Stomach smooth muscle (tissue), 2 donors: Measurements from ENCODE around the gene ARID1B.
A peak's percentile ranks its signal among the peaks of the same experiment; 100 is the strongest.

Source experiments
- H3K27ac ChIP-seq: one replicate; pipeline ENCODE4 v1.7.0; 2013; ENCODE audit warnings: mild to moderate bottlenecking, low read length, inconsistent platforms
- H3K27me3 ChIP-seq, 2 donors: one replicate each; pipeline ENCODE4 v1.7.0; 2013; ENCODE audit warnings: low read length in 2 of 2; ENCODE audit not compliant: insufficient read depth in 2 of 2, control insufficient read depth in 1 of 2
- H3K36me3 ChIP-seq, 2 donors: one replicate each; pipeline ENCODE4 v1.7.0; 2013; ENCODE audit warnings: low read length in 2 of 2; ENCODE audit not compliant: control insufficient read depth in 2 of 2, insufficient read depth in 2 of 2
- H3K4me1 ChIP-seq: one replicate; pipeline ENCODE4 v1.7.0; 2013; ENCODE audit warnings: low read length; ENCODE audit not compliant: control insufficient read depth, insufficient read depth
- H3K4me3 ChIP-seq, 2 donors: one replicate each; pipeline ENCODE4 v1.7.0; 2013; ENCODE audit warnings: low read length in 2 of 2
- H3K9ac ChIP-seq, 2 donors: one replicate each; pipeline ENCODE4 v1.7.0; 2013; ENCODE audit warnings: low read length in 2 of 2, mild to moderate bottlenecking in 1 of 2
- H3K9me3 ChIP-seq, 2 donors: one replicate each; pipeline ENCODE4 v1.7.0; 2013; ENCODE audit warnings: low read length in 2 of 2; ENCODE audit not compliant: control insufficient read depth in 2 of 2
- donor health status: healthy.
- donor health status: Pancreatic carcinoma.

The ARID1B gene

DNA sequence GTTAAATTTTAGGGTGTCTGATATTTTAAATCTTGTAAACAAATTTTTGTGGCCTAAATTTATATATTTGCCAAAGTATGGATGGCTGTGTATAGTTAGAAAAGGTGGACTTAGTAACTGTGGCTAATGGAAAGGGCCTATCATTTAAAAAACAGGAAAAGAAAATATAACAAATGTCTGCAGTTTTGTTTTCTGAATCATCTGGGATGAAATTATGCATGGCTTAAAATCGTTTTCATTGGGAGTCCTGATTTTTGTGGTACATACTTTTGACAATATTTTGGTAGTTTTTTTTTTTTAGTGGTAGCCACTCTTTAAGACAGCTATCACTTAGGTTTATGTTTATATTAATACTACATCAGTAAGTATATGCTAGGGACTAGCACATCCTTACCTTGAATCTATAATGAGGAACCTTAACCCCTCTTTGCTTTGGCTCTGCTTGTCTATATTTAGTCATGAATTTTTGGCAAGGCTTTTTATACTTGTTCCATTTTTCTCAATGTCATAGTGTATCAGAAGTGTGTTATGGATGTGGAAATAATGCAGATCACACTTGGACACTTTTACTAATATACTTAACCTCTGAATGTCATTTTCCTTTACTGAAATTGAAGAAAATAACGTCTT, 5.6 kb downstream of the ARID1B start:
- Histone ChIP-seq H3K4me1 (peaks cover 26% of the 10 kb centered on the region), H3K9ac (peak overlapping the region in 1 of 2 donors; percentile 66)

DNA sequence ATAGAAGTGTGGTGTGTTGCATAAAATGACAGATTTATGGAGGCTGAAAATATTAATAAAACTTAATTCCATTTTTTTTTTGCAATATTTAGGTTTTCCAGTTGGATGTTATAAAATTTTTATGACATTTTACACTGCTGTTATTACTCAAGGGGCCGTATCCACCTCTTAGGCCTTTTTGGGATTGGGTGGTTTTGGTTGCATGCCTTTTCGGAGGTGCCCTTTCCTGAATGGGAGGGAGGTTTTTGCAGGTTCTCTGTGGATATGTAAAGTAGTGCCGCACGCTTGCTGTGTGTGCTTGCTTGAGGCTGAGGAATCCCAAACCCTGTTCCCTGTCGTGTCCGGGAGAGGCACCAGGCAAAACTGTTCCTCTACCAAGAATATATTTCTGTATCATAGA, 6.8 kb downstream of the ARID1B start:
- no peaks in the 10 kb centered on the region for H3K9me3 ChIP-seq
- H3K27me3 ChIP-seq, result no peaks in the 10 kb centered on the region
- H3K4me3 ChIP-seq, result peak overlapping the region in 1 of 2 donors; percentile 54
- no peak overlapping the region for H3K27ac ChIP-seq
- H3K36me3 ChIP-seq, result no peaks in the 10 kb centered on the region
- peak overlapping the region in 1 of 2 donors; percentile 22 for H3K9ac ChIP-seq
- peaks cover 27% of the 10 kb centered on the region for H3K4me1 ChIP-seq

More for the DNA sequence above, 5.6 kb downstream of the ARID1B start:
- Histone ChIP-seq H3K4me3 (peak overlapping the region; percentile 55 to 89), H3K27ac (no peak overlapping the region), H3K27me3 (no peaks in the 10 kb centered on the region), H3K9me3 (no peaks in the 10 kb centered on the region), H3K36me3 (no peaks in the 10 kb centered on the region)

DNA sequence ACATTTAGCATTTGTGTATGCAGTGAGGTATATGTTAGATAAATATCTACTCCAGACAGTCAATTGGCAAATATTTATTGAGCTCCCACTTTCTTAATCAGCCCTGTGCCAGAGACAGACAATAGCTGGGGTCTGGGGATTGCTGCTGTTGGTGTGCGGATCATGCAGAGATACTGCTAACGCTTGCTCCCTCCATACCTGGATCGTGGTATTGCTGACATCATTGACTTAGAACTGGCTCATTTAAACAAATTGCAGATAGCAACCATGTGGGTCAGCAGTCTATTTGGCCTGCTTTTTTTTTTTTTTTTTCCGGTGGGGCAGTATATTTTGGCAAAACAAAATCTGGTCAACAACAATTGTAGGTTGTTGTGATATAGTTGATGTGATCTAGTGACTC, 9.5 kb downstream of the ARID1B start:
- no peak overlapping the region for H3K9ac ChIP-seq
- H3K4me3 ChIP-seq, result no peak overlapping the region
- no peaks in the 10 kb centered on the region for H3K27me3 ChIP-seq
- no peaks in the 10 kb centered on the region for H3K36me3 ChIP-seq
- peaks cover 34% of the 10 kb centered on the region for H3K4me1 ChIP-seq
- no peak overlapping the region for H3K27ac ChIP-seq
- H3K9me3 ChIP-seq, result no peaks in the 10 kb centered on the region

DNA sequence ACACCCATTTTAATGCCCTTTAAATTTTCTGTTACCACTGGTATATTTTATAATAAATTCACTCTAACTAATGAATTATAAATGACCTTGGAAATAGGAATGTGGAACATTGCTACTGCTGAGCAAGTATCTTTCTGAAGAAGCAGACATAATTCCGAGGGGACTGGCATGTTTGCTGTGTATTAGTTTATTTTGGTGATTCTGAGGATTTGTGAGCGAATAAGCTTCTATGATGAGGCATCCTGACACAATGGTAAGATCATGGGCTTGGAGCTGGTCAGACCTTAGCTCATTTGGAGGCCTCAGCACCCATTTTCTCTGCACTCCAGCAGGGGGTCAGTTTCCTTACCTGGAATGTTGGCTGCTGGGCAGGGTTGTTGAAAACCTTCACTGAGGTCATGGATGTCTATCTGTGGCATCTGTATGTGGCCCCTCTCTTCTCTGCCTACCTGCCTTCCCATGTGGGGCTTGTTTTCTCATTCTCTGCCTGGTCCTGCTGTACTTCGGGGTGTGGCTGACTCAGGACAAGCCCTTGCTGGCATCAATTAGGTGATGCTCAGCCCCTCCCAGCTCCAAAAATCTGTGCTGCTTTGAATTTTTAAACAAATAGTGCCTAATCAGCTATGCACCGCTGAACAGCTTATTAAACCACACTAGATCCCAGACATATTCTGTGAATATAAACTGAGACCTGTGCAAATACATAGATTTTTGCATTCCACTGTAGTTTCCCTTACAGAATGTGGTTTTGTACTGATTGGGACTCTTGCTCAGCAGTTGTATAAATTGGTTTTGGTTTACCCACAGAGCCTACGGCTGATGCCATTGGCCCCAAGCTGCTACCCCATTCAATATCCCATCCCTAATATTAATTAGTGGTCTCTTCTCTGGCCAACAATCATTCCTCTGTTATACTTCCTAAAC, 10.7 kb downstream of the ARID1B start:
- H3K4me3 ChIP-seq, result no peak overlapping the region
- H3K27me3 ChIP-seq, result no peaks in the 10 kb centered on the region
- H3K27ac ChIP-seq, result no peak overlapping the region
- H3K9me3 ChIP-seq, result no peaks in the 10 kb centered on the region
- H3K36me3 ChIP-seq, result no peaks in the 10 kb centered on the region
- peaks cover 34% of the 10 kb centered on the region for H3K4me1 ChIP-seq
- no peak overlapping the region for H3K9ac ChIP-seq

DNA sequence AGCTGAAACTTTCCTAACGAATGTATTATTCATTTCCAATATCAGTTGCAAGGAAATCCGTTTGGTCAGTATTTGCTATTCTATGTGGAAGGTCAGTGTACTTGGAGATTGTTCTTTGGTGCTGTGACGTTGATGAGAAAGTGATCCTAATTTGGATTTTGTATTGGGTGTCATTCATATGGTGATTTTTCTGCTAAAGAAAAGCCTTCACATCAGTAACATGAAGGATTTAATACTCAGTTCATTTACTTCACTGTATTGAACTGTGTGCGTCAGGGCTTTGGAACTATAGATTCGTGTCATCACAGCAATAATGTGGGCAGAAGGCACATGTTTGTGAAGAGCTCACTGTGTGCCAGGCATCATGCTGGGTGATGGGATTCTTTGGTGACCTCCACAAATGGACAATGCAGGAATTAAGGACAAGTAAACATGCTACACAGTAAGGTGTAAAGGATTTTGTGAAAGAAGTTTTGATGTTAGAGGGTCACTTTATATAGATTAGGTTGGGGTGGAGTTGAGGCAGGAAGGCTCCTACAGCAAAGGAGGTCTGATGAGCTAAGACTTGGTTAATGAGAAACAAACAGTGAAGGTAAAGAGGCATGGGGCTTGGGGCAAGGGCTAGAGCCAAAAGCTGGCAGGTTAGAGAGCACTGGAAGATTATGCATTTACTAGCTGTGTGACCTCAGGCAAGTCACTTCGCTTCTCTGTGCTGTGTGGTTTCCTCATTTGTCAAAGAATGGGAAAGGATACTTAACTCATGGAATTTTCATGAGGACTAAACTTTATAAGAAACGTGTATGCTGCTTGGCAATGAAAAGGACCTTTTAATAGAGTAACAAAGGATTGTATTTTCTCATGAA, 12.1 kb downstream of the ARID1B start:
- Histone ChIP-seq H3K27ac (no peak overlapping the region), H3K4me3 (peak overlapping the region in 1 of 2 donors; percentile 20), H3K9me3 (no peaks in the 10 kb centered on the region), H3K36me3 (no peaks in the 10 kb centered on the region), H3K27me3 (no peaks in the 10 kb centered on the region), H3K9ac (no peak overlapping the region), H3K4me1 (peaks cover 26% of the 10 kb centered on the region)

DNA sequence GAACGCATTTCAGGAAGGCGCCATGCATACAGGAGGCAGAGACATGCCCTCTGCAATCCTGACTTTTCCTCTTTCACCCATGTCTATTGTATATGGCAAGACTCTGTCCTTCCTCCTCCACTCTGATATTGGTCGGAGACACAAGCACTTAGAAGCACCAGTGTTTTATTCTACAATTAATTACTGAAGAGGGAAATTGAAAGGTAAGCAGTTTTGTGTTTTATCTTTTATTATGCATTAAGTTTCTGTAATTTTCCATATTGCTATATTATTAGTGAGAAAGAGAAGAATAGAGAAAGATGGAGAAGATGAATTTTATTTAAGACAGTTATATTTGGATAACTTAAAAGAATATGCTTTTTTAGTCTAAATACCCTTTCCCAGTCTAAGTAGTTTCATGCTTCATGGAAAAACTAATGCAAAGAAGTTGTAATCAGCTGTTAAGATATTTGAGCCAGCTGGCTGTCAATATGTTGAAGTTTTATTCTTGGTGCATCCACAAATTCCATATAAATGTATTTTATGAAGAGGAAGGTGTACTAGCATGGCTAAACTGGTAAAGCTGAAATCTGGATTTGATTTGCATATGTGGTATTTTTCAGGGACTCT, 13.6 kb downstream of the ARID1B start:
- Histone ChIP-seq H3K36me3 (no peaks in the 10 kb centered on the region), H3K4me1 (peaks cover 27% of the 10 kb centered on the region), H3K27me3 (no peaks in the 10 kb centered on the region), H3K4me3 (peak overlapping the region in 1 of 2 donors; percentile 40), H3K9me3 (no peaks in the 10 kb centered on the region), H3K27ac (no peak overlapping the region), H3K9ac (no peak overlapping the region)

DNA sequence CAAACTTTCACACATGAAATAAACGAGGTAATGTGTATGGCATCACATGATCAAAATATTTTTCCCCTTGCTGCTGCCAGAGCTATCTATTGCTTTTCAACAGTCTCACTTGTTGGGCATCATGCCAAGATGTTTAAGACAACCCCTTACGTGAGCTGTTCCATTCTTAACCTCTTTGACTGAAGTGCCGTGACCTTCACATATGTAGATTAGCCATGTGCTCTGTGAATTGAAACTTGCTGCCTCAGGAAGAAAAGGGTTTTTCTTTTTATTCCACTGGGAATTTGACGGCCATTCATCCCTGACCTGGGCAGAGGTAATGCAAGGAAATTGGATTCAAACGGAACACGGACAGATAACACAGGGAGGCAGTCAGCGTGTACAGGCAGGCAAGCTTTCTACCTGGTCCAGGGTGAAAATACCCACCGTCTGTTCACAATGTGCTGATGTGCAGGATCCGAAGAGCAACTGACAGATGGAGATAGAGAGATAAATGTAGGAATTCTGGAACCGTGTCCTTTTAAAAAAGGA, 14.2 kb downstream of the ARID1B start:
- Histone ChIP-seq H3K4me1 (peaks cover 29% of the 10 kb centered on the region), H3K27me3 (no peaks in the 10 kb centered on the region), H3K4me3 (peak overlapping the region in 1 of 2 donors; percentile 40), H3K36me3 (no peaks in the 10 kb centered on the region), H3K9ac (no peak overlapping the region), H3K9me3 (no peaks in the 10 kb centered on the region), H3K27ac (no peak overlapping the region)

DNA sequence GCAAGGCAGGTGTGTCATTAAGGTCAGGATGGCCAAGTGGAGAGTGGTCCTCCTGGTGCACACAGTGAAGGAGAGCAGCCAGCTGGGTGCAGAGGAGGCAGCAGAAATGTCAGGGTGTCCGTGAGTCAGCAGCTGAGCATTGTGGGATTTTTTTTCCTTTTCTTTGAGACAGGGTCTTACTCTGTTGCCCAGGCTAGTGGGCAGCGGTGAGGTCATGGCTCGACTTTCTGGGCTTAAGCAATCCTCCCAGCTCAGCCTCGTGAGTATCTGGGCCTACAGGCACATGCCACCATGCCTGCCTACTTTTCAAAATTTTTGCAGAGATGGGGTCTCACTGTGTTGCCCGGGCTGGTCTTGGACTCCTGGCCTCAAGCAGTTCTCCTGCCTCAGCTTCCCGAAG, 16.0 kb downstream of the ARID1B start:
- H3K9ac ChIP-seq, result no peak overlapping the region
- H3K4me1 ChIP-seq, result peaks cover 27% of the 10 kb centered on the region

DNA sequence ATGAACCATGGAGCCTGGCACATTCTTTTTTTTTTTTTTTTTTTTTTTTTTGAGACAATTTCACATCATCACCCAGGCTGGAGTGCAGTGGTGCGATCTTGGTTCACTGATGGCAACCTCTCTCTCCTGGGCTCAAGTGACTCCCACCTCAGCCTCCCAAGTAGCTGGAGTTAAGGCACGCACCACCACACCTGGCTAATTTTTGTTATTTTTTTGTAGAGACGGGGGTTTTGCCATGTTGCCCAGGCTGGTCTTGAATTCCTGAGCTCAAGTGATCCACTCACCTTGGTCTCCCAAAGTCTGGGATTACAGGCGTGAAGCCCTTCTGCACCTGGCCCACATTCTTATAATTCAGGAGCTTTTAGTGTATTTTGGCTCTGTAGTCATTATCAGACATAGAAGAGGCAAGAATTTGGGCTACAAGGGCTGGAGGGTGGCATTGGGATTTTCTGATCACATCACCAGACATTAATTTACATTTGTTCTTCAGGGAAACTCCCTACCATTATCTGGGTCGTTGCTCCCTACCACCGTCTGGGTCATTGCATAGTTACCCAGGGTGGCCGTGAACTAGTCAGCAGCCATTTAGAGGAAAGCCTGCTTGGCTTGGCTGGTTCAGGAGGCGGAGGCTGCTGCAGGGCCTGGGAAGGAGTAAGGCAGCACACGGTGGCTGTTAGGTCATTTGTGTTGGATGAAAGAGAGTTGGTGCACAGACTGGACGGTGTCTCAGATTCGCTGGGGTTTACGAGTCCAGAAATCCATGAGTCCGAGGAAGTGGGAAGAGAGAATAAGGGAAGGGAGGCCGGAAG, 17.6 kb downstream of the ARID1B start:
- Histone ChIP-seq H3K9ac (no peak overlapping the region), H3K4me3 (no peak overlapping the region), H3K27me3 (no peaks in the 10 kb centered on the region), H3K4me1 (peaks cover 25% of the 10 kb centered on the region), H3K9me3 (no peaks in the 10 kb centered on the region), H3K36me3 (no peaks in the 10 kb centered on the region), H3K27ac (no peak overlapping the region)

More for the DNA sequence above, 16.0 kb downstream of the ARID1B start:
- Histone ChIP-seq H3K27me3 (no peaks in the 10 kb centered on the region), H3K4me3 (no peak overlapping the region), H3K9me3 (no peaks in the 10 kb centered on the region), H3K27ac (no peak overlapping the region), H3K36me3 (no peaks in the 10 kb centered on the region)
